HG03571 (cell line): Measurements from ENCODE around the gene PRPF6.

Experiments used
- ATAC-seq: cut with Tn5 transposase; IDR thresholded peaks from one replicate; pipeline ENCODE4 v1.9.1; 2021; ENCODE audit not compliant: unreplicated experiment

PRPF6 gene

GRCh38 chr20:63945921-63946920 lies 34.7 kb upstream of the PRPF6 start:
- no peak for ATAC-seq

- no peak for ATAC-seq
Measured at GRCh38 chr20:63946986-63947637, 33.8 kb upstream of the PRPF6 start.

GRCh38 chr20:63947638-63948456 lies 33.1 kb upstream of the PRPF6 start:
- no peak for ATAC-seq

GRCh38 chr20:63950701-63951397 lies 30.1 kb upstream of the PRPF6 start:
- no peak for ATAC-seq

GRCh38 chr20:63951398-63952209 lies 29.3 kb upstream of the PRPF6 start:
- no peak for ATAC-seq

- ATAC-seq: no peak
Measured at GRCh38 chr20:63952210-63952535, 28.8 kb upstream of the PRPF6 start.

GRCh38 chr20:63952769-63953168 lies 28.2 kb upstream of the PRPF6 start:
- no peak for ATAC-seq

- no peak for ATAC-seq
Measured at GRCh38 chr20:63953764-63954429, 27.0 kb upstream of the PRPF6 start.

- ATAC-seq: peak; percentile 9
Measured at GRCh38 chr20:63955281-63955826, 25.6 kb upstream of the PRPF6 start.

GRCh38 chr20:63955827-63956663 lies 24.9 kb upstream of the PRPF6 start, which contains the start of gene UCKL1:
UCKL1 (minus strand) TSS chr20:63956416; CDS start chr20:63956372, 44 bp downstream.
- peak; percentile 62 for ATAC-seq

- peak; percentile 5 for ATAC-seq
Measured at GRCh38 chr20:63956664-63957003, 24.3 kb upstream of the PRPF6 start.

- ATAC-seq: no peak
Measured at GRCh38 chr20:63957004-63957689, 23.8 kb upstream of the PRPF6 start.

GRCh38 chr20:63957690-63958441 lies 23.1 kb upstream of the PRPF6 start:
- ATAC-seq: no peak

- ATAC-seq: no peak
Measured at GRCh38 chr20:63958471-63958870, 22.5 kb upstream of the PRPF6 start.

- no peak for ATAC-seq
Measured at GRCh38 chr20:63958964-63959698, 21.8 kb upstream of the PRPF6 start.

- ATAC-seq: no peak
Measured at GRCh38 chr20:63959699-63960075, 21.2 kb upstream of the PRPF6 start.
